ENCODE measurements around the gene NDUFV3.
"Not testable (repeated sequence)": the region's sequence is repeated elsewhere in the genome, so short reads cannot be mapped to it uniquely, and the experiment has no call there.

GRCh38 chr21:42958122-42958521, 65.0 kb downstream of the NDUFV3 start:
- not testable (repeated sequence) for TF ChIP-seq CTCF (IDR thresholded peaks at IDR 0.05; ENCODE audit: poor library complexity, severe bottlenecking); RAD21 (conservative IDR thresholded peaks at IDR 0.05); EZH2 (IDR thresholded peaks at IDR 0.05; ENCODE audit: borderline replicate concordance, insufficient read depth, low read length, poor library complexity, severe bottlenecking); EP300 (conservative IDR thresholded peaks at IDR 0.05; ENCODE audit: poor library complexity, severe bottlenecking); MXI1 (conservative IDR thresholded peaks at IDR 0.05; ENCODE audit: poor library complexity, severe bottlenecking); POLR2AphosphoS5 (IDR thresholded peaks at IDR 0.05); REST (IDR thresholded peaks at IDR 0.05; ENCODE audit: borderline replicate concordance); SMC3 (conservative IDR thresholded peaks at IDR 0.05; ENCODE audit: poor library complexity); TAF1 (IDR thresholded peaks at IDR 0.05; ENCODE audit: low read depth)

All from neural cell (in vitro differentiated cells).